CD4-positive, alpha-beta T cell treated with Interleukin-2 at 100 ng/mL for 4 hours (primary cell): ENCODE measurements around the gene ZNF91.
"Not testable (repeated sequence)": the region's sequence is repeated elsewhere in the genome, so short reads cannot be mapped to it uniquely, and the experiment has no call there.

Source experiments
- DNase-seq: peaks from one replicate; pipeline ENCODE4 v3.0.0-alpha.2; 2020; ENCODE audit warnings: low spot score

ZNF91 gene

DNA sequence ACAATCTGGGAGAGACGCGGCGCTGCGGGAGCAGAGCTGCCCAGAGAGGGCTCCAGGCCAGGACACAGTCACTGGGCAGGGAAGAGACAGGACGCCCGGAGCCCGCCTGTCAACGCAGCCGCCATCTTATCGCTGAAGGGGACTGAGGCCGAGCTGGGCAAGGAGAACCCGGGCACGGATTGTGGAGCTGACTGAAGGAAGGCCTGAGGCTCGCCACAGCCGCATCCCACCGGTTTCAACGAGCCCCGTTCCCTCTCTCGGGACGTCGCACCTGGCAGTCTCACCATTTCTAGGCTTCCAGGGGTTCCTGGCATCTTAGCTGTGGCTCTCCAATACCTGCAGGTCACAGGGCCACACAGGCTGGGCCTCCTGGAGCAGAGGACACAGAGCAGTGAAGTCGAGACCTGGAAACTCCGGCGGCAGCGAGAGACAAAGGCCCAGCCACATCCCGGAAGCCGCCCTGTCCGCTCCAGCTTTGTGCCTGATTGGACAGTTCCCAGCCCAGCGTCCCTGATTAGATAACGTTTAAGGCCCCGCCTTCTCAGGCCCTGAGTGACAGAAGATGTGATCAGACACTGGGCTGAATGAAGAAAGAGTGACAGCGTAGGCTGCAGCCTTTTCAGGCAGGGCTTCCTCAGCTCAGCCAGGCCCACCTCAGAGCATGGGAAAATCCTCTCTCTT lies at the start of gene ZNF91:
Gene ZNF91, minus strand, starts transcription at position 431 of the 681 bp plus-strand sequence. Its CDS starts 117 bp downstream, at position 314.
- peak; percentile 95 for DNase-seq

DNA sequence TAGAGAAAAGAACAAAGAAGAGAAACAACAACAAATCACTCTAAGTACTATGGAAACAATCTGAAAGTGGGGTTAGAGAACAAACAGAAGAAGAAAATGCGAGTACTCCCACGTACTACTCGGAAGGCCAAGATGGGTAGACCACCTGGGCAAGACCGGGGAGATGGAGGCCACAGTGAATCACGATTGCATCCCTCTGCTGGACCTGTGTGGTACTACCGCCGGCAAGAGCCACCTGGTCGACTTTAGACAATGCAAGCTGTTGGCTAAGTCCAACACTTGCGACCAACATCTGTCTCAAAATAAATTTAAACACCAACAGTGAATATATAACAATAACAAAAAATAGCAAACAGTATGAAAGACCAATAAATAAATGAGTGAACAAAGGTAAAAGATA lies 45.5 kb upstream of the ZNF91 start:
- DNase-seq: no peak

DNA sequence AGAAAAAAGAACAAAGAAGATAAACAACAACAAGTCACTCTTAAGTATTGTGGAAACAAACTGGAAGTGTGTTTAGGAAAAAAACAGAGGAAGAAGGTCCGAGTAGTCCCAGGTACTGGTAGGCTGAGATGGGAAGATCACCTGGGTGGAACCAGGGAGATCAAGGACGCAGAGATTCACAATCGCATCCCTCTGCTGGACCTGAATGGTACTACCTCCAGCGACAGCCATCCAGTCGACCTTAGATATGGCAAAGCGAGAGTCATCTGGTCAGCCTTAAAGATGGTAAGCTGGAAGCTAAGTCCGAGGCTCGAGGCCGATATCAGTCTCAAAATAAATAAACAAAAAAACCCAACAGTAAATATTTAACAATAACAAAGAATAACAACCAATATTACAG lies 44.9 kb upstream of the ZNF91 start:
- DNase-seq: no peak

- DNase-seq: no peak
Observed at GRCh38 chr19:23439623-23440022, 44.4 kb upstream of the ZNF91 start.

DNA sequence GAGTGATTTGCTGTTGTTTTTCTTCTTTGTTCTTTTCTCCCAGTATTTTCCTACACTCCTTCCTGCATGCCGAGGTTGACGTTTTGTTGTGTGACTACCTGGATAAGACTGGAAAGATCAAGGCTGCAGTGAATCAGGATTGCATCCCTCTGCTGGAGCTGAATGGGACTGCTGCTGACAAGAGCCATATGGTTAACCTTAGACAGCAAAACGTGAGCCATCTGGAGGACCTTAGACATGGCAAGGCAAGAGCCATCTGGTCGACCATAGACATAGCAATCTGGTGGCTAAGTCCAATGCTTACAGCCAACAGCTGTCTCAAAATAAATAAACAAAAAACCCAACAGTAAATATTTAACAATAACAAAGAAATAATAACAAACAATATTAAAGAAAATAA lies 42.6 kb upstream of the ZNF91 start:
- no peak for DNase-seq

DNA sequence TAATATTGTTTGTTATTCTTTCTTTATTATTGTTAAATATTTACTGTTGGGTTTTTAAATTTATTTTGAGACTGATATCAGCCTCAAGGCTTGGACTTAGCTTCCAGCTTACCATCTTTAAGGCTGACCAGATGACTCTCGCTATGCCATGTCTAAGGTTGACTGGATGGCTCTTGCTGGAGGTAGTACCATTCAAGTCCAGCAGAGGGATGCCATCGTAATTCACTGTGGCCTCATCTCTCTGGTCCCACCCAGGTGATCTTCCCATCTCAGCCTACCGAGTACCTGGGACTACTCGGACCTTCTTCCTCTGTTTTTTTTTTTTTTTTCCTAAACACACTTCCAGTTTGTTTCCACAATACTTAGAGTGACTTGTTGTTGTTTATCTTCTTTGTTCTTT lies 41.7 kb upstream of the ZNF91 start:
- no peak for DNase-seq

DNA sequence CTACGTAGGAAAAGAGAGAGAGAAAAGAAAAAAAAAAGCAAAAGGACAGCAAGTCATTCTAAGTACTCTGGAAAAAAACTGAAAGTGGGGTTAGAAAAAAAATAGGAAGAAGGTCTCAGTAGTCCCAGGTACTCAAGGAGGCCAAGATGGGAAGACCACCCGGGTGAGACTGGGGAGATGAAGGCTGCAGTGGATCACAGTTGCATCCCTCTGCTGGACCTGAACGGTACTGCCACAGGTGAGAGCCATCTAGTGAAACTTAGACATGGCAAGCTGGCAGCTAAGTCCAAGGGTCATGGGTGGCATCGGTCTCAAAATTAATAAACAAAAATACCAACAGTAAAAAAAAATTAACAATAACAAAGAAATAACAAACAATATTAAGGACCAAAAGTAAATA lies 41.0 kb upstream of the ZNF91 start:
- no peak for DNase-seq

DNA sequence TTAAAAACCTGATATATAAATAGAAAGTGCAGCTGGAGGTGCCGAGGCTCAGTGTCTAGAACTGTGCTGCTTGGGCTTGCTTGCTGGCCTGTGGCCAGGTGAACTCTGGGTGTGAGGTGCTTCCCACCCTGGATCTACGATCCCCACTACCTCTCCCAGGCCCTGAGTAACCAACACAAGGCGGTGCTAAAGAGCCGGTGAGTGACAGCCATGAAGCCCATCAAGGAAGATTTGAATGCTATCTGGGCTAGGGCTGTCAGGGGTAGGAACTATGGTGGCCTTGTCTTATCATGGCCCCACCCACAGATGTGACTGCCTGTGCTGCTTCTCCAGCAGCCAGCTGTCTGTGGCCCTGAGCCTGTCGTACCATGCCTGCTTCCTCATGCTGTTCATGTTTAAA lies 25.6 kb upstream of the ZNF91 start:
- no peak for DNase-seq

DNA sequence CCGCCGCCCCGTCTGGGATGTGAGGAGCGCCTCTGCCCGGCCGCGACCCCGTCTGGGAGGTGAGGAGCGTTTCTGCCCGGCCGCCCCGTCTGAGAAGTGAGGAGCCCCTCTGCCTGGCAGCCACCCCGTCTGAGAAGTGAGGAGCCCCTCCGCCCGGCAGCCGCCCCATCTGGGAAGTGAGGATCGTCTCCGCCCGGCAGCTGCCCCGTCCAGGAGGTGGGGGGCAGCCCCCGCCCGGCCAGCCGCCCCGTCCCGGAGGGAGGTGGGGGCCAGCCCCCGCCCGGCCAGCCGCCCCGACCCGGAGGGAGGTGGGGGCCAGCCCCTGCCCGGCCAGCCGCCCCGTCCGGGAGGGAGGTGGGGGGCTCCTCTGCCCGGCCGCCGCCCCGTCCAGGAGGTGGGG lies 24.0 kb upstream of the ZNF91 start:
- not testable (repeated sequence) for DNase-seq

DNA sequence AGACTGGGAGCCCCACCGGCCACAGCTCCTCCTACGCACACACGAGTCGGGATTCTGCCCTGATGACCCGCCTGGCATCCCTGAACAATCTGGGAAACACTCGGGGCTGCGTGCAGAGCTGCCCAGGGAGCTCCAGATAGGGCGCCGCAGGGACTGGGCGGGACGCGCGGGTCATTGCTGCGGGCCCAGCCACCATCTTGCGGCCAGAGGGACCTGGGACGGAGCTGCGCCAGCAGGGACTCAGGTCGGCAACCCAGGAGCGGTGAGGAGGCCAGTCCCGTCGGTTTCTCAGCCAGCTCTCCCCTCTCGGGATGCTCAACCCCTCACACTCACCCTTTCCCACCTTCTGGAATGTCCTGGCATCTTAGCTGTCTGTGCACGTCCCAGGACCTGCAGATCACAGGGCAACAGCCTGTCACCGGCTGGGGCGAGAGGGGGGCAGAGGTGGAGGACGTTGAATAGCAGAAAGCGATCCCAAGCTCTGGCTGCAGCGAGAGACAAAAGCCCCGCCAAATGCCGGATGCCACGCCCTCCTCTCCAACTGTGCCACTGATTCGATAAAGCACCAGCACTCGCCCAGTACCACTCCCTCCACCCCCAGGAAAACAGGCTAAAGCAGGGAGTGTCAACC lies 20.4 kb upstream of the ZNF91 start:
- DNase-seq: no peak

DNA sequence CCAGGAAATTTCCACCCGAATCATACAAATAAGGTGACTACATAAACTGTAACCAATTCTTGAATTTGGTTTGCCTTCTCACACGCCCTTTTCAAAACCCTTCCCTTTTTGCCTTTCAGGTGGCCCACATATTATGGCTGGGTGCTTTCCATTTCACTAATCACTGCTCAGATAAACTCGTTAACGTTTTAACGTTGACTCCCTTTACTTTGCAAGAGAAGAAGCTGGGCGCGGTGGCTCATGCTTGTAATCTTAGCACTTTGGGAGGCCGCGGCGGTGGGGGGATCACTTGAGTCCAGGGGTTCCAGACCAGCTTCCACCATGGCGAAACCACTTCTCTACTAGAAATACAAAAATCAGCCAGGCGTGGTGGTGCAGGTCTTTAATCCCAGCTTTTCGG lies 19.8 kb upstream of the ZNF91 start:
- DNase-seq: no peak

DNA sequence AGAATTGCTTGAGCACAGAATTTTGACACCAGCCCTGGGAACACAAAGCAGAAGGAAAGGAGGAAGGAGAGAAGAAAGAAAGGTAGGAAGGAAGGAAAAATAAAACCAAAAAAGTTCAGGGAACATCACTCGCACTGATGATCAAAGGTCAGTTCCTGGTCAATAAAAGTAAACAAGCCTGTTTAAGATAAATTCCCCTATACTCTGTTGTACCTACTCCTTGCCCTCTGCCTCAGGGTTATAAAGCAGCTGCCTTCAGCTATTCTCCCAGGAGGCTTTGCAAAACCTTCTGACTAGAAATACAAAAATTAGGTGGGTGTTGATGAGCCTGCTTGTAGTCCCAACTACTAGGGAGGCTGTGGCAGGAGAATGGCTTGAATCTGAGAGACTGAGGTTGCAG lies 14.9 kb upstream of the ZNF91 start:
- DNase-seq: no peak

DNA sequence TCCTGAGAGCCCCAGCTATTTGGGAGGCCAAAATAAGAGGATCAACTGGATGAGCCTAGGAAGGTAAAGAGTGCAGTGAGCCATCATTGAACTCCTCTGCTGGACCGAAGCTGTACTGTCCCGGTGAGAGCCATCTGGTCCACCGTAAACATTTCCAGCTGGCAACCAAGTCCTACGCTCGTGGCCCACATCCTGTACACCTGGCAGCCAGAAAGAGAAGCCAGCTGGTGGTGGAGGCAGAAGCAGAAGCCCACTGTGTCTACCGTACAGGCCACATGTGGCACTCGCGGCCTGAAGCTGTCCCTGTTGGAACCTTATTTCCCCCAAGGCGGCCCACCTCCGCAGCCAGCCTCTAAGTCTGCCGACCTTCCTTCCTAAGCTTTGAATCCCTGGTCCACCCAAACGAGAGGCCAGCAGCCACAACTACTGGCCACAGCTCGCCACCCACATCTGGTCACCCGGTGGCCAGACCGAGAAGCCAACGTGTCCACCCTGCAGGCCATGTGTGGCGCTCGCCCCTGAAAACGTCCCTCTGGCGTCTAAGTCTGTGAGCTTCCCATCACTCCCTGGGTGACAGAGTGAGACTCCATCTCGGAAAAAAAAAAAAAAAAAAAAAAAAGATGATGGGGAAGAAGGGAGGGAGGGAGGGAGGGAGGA lies 14.2 kb upstream of the ZNF91 start:
- DNase-seq: no peak

GRCh38 chr19:23407616-23408133 lies 12.4 kb upstream of the ZNF91 start:
- no peak for DNase-seq

GRCh38 chr19:23406721-23407120 lies 11.4 kb upstream of the ZNF91 start:
- DNase-seq: no peak

DNA sequence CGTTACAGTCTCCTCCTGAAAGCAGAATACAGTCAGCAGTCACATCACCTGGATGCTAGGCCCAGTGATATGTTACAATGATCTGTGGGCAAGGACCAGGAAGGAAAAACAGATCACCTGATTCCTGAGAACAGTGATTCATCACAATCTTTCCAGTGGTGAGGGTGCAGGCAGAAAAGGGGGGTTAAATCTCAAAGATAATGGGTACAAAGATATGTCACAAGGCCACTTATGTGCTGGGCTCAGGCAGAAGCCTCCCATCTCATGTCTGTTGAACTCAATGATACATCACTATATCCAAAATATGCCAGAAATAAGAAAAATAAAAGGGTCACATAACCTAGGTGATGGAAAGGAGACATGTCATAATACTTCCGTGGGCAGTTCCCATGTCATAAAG lies 10.8 kb upstream of the ZNF91 start:
- no peak for DNase-seq

- DNase-seq: no peak
Observed at GRCh38 chr19:23404676-23405075, 9.4 kb upstream of the ZNF91 start.

DNA sequence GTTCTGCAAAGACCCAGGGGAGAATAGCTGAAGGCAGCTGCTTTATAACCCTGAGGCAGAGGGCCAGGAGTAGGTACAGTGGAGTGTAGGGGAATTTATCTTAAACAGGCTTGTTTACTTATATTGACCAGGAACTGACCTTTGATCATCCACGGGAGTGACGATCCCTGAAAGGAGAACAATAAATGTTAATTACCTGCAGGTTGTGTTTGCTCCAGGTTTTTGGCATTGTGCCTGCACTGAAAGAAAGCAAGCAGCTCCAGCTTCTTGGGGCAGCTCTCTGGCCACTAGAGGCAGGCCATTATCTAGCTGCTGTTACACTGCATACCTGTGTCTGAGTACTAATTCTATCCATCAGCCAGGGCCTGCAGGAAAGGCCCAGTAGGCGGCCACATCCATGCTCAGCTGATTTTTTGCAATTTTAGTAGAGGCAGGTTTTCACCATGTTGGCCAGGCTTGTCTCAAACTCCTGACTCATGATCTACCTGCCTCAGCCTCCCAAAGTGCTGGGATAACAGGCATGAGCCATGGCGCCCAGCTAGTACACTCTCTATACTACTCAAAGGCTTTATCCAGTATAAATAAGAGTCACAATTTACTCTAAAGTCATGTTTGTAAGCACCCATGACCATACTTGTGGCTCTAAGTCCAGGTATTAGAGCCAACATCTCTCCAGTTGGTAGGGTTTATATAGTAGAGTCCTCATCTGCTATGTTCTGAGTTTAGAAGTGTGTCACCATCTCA lies 8.5 kb upstream of the ZNF91 start:
- DNase-seq: no peak

DNA sequence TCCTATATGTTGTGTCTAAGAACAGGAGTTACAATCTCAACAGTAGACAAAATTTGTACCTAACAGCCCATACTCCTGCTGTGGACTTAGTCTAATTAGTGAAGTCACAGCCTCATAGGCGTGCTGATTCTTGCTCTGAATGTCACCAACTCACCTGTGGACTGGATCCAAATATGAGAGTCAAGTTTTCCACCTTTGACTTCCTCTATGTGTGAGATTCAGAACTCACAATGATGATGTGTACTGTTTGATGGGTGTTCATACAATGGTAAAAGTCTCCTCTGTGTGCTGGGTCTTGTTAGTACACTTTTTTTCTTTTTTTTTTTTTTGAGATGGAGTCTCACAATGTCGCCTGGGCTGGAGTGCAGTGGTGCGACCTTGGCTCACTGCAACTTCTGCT lies 7.8 kb upstream of the ZNF91 start:
- no peak for DNase-seq

DNA sequence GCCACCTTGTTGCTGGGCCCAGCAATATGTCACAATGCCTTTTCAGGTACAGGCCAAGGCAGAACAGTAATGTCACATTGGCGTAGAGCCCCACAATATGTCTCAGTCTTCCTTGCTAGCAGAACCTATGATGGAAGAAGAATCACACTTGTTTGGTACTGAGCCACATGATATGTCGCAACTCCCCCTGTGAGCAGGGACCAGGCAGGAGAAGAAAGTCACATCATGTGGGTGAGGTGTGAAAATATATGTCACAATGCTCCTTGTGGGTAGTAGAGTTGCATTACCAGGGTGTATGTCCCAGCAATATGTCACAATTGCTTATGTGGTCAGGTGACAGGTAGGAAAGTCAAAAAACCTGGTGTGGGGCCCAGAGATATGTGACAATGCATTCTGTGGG lies 7.1 kb upstream of the ZNF91 start:
- DNase-seq: no peak

- DNase-seq: no peak
Observed at GRCh38 chr19:23401086-23401610, 5.9 kb upstream of the ZNF91 start.

GRCh38 chr19:23399443-23399842 lies 4.2 kb upstream of the ZNF91 start:
- DNase-seq: no peak
